RWPE2 (cell line): Measurements from ENCODE around the gene KRTAP4-5.
"Not testable (repeated sequence)": the region's sequence is repeated elsewhere in the genome, so short reads cannot be mapped to it uniquely, and the experiment has no call there.

Experiments
- ATAC-seq: fragments of 200-7000 bp; cut with Tn5 transposase; 3 replicates; pipeline ENCODE4 v1.9.1; 2021; ENCODE audit warnings: low read depth
- DNase-seq: peaks from one replicate; pipeline ENCODE4 v3.0.0-alpha.2; 2020; ENCODE audit warnings: low spot score
- H3K27ac ChIP-seq: fragments of 450-650 bp; 2 replicates; pipeline ENCODE4 v1.5.1; 2017; ENCODE audit warnings: mild to moderate bottlenecking; ENCODE audit not compliant: poor library complexity, severe bottlenecking
- H3K27me3 ChIP-seq: fragments of 250-450 bp; sonication (Bioruptor Pico); 2 replicates; pipeline ENCODE4 v1.5.1; 2021; ENCODE audit warnings: mild to moderate bottlenecking, moderate library complexity; ENCODE audit not compliant: insufficient read depth, poor library complexity, severe bottlenecking
- H3K36me3 ChIP-seq: fragments of 250-450 bp; sonication (Bioruptor Pico); 2 replicates; pipeline ENCODE4 v1.5.1; 2020; ENCODE audit warnings: low read depth, mild to moderate bottlenecking, moderate library complexity
- H3K4me1 ChIP-seq: fragments of 250-450 bp; sonication (Bioruptor Pico); 2 replicates; pipeline ENCODE4 v1.5.1; 2021; ENCODE audit warnings: mild to moderate bottlenecking, moderate library complexity; ENCODE audit not compliant: insufficient read depth, poor library complexity, severe bottlenecking
- H3K4me3 ChIP-seq: fragments of 250-450 bp; sonication (Bioruptor Pico); 2 replicates; pipeline ENCODE4 v1.5.1; 2021; ENCODE audit warnings: mild to moderate bottlenecking, moderate library complexity; ENCODE audit not compliant: severe bottlenecking
- H3K9me3 ChIP-seq: fragments of 250-450 bp; sonication (Bioruptor Pico); 2 replicates; pipeline ENCODE4 v1.5.1; 2021; ENCODE audit warnings: mild to moderate bottlenecking, moderate library complexity; ENCODE audit not compliant: severe bottlenecking
- CTCF ChIP-seq: fragments of 450-650 bp; IDR thresholded peaks from one replicate; pipeline ENCODE4 v1.5.1; 2017; ENCODE audit warnings: mild to moderate bottlenecking, moderate library complexity; ENCODE audit not compliant: poor library complexity, severe bottlenecking

Gene KRTAP4-5

GRCh38 chr17:41101586-41102259 lies 47.9 kb downstream of the KRTAP4-5 start, which contains the start of gene KRTAP4-16:
Gene KRTAP4-16 (minus strand): TSS chr17:41102209. CDS start chr17:41102209, 0 bp downstream.
- H3K36me3 ChIP-seq: no peaks in the 10 kb centered on the region
- H3K4me3 ChIP-seq: no peak within 1 kb of the TSS
- peak within 1 kb of the TSS; percentile 70 for H3K27ac ChIP-seq
- H3K9me3 ChIP-seq: peaks cover 3% of the 10 kb centered on the region
- no peak for TF ChIP-seq CTCF
- ATAC-seq: no peak
- no peaks in the 10 kb centered on the region for H3K27me3 ChIP-seq
- no peak for DNase-seq
- peaks cover 33% of the 10 kb centered on the region for H3K4me1 ChIP-seq

GRCh38 chr17:41099682-41100480 lies 49.7 kb downstream of the KRTAP4-5 start:
- H3K4me3 ChIP-seq, H3K9me3 ChIP-seq, H3K27me3 ChIP-seq, H3K36me3 ChIP-seq, DNase-seq: not testable (repeated sequence)
- Histone ChIP-seq H3K4me1 (peaks cover 33% of the 10 kb centered on the region), H3K27ac (peak overlapping the region; percentile 89)
- ATAC-seq: peak; percentile 81
